OCI-LY7 (cell line): ENCODE measurements around the gene TM6SF1.

Experiments
- EZH2phosphoT487 ChIP-seq: fragments of 200-600 bp; sonication (generic); IDR thresholded peaks from 2 replicates; pipeline ENCODE4 v1.6.1; 2018; ENCODE audit warnings: low read depth, borderline replicate concordance, mild to moderate bottlenecking, mixed run types, antibody characterized with exemption, low read length, moderate library complexity, mixed read lengths
- TF ChIP-seq, protein P1 (sequence below): fragments of 200-600 bp; sonication (generic); conservative IDR thresholded peaks from 2 replicates; pipeline ENCODE4 v1.5.1; 2014; ENCODE audit warnings: mild to moderate bottlenecking, antibody characterized with exemption, low read length, moderate library complexity, mixed read lengths

- TF ChIP-seq, protein P1, sequence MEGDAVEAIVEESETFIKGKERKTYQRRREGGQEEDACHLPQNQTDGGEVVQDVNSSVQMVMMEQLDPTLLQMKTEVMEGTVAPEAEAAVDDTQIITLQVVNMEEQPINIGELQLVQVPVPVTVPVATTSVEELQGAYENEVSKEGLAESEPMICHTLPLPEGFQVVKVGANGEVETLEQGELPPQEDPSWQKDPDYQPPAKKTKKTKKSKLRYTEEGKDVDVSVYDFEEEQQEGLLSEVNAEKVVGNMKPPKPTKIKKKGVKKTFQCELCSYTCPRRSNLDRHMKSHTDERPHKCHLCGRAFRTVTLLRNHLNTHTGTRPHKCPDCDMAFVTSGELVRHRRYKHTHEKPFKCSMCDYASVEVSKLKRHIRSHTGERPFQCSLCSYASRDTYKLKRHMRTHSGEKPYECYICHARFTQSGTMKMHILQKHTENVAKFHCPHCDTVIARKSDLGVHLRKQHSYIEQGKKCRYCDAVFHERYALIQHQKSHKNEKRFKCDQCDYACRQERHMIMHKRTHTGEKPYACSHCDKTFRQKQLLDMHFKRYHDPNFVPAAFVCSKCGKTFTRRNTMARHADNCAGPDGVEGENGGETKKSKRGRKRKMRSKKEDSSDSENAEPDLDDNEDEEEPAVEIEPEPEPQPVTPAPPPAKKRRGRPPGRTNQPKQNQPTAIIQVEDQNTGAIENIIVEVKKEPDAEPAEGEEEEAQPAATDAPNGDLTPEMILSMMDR = no peak
- no peak for TF ChIP-seq EZH2phosphoT487
Observed at GRCh38 chr15:83113881-83114674, 6.6 kb downstream of the TM6SF1 start.
